T-helper 17 cell (primary cell): ENCODE data around the gene SH3D21. TPM values are rescaled to one million over a fixed set of nuclear protein-coding genes. Genes with fewer than 3 reads are reported as not detected.

ENCODE experiments used
- ATAC-seq: fragments of 150-1000 bp; cut with Tn5 transposase; 2 replicates; pipeline ENCODE4 v1.10.0; 2021; ENCODE audit warnings: mild to moderate bottlenecking, moderate library complexity
- DNase-seq, 3 donors: peaks; one replicate each; pipeline versions ENCODE4 v3.0.0 to v3.0.0-alpha.2; 2020 to 2021
- H3K9me3 ChIP-seq: one replicate; pipeline ENCODE4 v1.7.0; 2013; ENCODE audit warnings: low read length, mild to moderate bottlenecking; ENCODE audit not compliant: control insufficient read depth, poor library complexity, severe bottlenecking
- H3K27ac Mint-ChIP-seq: one replicate; pipeline ENCODE4 v1.8.0; 2022; ENCODE audit warnings: mild to moderate bottlenecking, moderate library complexity, mixed read lengths
- H3K27me3 Mint-ChIP-seq: one replicate; pipeline ENCODE4 v1.8.0; 2022; ENCODE audit warnings: mixed read lengths
- H3K36me3 Mint-ChIP-seq: one replicate; pipeline ENCODE4 v1.8.0; 2022; ENCODE audit warnings: low read depth, mixed read lengths
- H3K4me1 Mint-ChIP-seq: one replicate; pipeline ENCODE4 v1.8.0; 2022; ENCODE audit warnings: mild to moderate bottlenecking, mixed read lengths
- H3K4me3 Mint-ChIP-seq: one replicate; pipeline ENCODE4 v1.8.0; 2022; ENCODE audit warnings: mild to moderate bottlenecking, moderate library complexity, mixed read lengths
- total RNA-seq, 4 donors: library from RNA in 2 of 4; stranded (reverse) in 2 of 4; gene quantifications; one replicate each; pipeline ENCODE4 v1.2.3 and lab custom pipeline; 2022 to 2026

SH3D21 gene
- total RNA-seq, 2 donors from 2014 or later: 1.4 to 1.9 TPM

GRCh38 chr1:36327421-36328087, 21.4 kb downstream of the SH3D21 start:
- no peaks in the 10 kb centered on the region for H3K9me3 ChIP-seq
- H3K4me3 Mint-ChIP-seq: no peak overlapping the region
- no peaks in the 10 kb centered on the region for H3K36me3 Mint-ChIP-seq
- H3K27me3 Mint-ChIP-seq: no peaks in the 10 kb centered on the region
- ATAC-seq (no peak), DNase-seq (no peak)
- H3K27ac Mint-ChIP-seq: peak overlapping the region; percentile 70
- peaks cover 31% of the 10 kb centered on the region for H3K4me1 Mint-ChIP-seq

DNA sequence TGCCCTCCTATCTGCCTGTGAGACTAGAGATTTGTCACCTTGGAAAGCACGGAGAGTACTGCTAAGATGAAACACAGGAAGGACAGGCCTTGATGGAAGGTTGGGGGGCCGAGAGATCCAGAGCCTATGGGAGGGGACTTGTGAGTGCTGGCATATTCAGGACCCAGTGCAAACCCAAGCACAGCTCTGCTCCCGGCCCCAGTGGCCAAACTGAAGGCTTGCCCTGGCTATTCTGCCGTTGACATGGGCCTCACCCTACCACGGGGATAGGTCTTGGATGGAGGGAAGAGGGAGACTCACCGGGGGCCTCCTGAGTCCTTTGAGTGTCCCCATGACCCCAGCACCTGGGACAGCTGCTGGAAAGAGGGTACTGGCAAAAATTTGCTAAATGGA, 21.9 kb downstream of the SH3D21 start:
- ATAC-seq: no peak
- Mint-ChIP-seq H3K27ac (peak overlapping the region; percentile 70), H3K36me3 (no peaks in the 10 kb centered on the region), H3K4me3 (no peak overlapping the region), H3K4me1 (peaks cover 28% of the 10 kb centered on the region), H3K27me3 (no peaks in the 10 kb centered on the region)
- DNase-seq: no peak
- no peaks in the 10 kb centered on the region for H3K9me3 ChIP-seq

- H3K27ac Mint-ChIP-seq: no peak overlapping the region
- H3K9me3 ChIP-seq: no peaks in the 10 kb centered on the region
- H3K4me3 Mint-ChIP-seq: no peak overlapping the region
- DNase-seq: no peak
- H3K36me3 Mint-ChIP-seq: no peaks in the 10 kb centered on the region
- no peaks in the 10 kb centered on the region for H3K27me3 Mint-ChIP-seq
- H3K4me1 Mint-ChIP-seq: peaks cover 28% of the 10 kb centered on the region
- ATAC-seq: no peak
Measured at GRCh38 chr1:36328713-36329112, 22.5 kb downstream of the SH3D21 start.

- H3K9me3 ChIP-seq: no peaks in the 10 kb centered on the region
- Mint-ChIP-seq H3K27me3 (no peaks in the 10 kb centered on the region), H3K4me1 (peaks cover 21% of the 10 kb centered on the region), H3K36me3 (no peaks in the 10 kb centered on the region), H3K27ac (no peak overlapping the region), H3K4me3 (peak overlapping the region; percentile 63)
- DNase-seq (no peak), ATAC-seq (no peak)
Measured at GRCh38 chr1:36329817-36330216, 23.6 kb downstream of the SH3D21 start.

DNA sequence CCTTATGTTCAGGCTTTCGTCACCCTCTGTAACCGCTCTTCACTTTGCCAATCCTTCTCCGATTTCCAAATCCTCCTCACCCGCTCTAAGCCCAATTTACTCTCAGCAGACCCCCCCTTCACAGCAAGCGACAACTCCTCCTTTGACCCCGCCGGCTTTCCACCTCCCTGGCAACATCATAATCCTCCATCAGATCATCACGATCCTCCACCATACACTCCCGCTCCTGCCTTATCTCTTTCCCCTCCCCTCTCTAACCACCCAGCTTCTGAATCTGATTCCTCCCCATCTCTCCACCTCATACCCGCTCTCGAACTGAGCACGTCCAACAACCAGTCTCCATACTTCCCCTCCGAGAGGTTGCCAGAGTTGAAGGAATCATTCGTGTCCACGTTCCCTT, 24.8 kb downstream of the SH3D21 start:
- no peaks in the 10 kb centered on the region for H3K9me3 ChIP-seq
- Mint-ChIP-seq H3K27me3 (no peaks in the 10 kb centered on the region), H3K4me1 (peaks cover 21% of the 10 kb centered on the region), H3K4me3 (no peak overlapping the region), H3K36me3 (no peaks in the 10 kb centered on the region), H3K27ac (peak overlapping the region; percentile 12)
- no peak for DNase-seq
- ATAC-seq: no peak

GRCh38 chr1:36337830-36338229, 31.7 kb downstream of the SH3D21 start:
- H3K4me3 Mint-ChIP-seq: no peak overlapping the region
- H3K36me3 Mint-ChIP-seq: peaks cover 5% of the 10 kb centered on the region
- H3K27me3 Mint-ChIP-seq: no peaks in the 10 kb centered on the region
- peaks cover 25% of the 10 kb centered on the region for H3K4me1 Mint-ChIP-seq
- H3K27ac Mint-ChIP-seq: peak overlapping the region; percentile 39
- DNase-seq (no peak), ATAC-seq (no peak)
- H3K9me3 ChIP-seq: no peaks in the 10 kb centered on the region

- H3K9me3 ChIP-seq: no peaks in the 10 kb centered on the region
- no peak overlapping the region for H3K4me3 Mint-ChIP-seq
- H3K4me1 Mint-ChIP-seq: peaks cover 25% of the 10 kb centered on the region
- H3K27ac Mint-ChIP-seq: no peak overlapping the region
- no peaks in the 10 kb centered on the region for H3K27me3 Mint-ChIP-seq
- ATAC-seq (no peak), DNase-seq (no peak)
- H3K36me3 Mint-ChIP-seq: peaks cover 5% of the 10 kb centered on the region
Measured at GRCh38 chr1:36339215-36339614, 33.0 kb downstream of the SH3D21 start.

DNA sequence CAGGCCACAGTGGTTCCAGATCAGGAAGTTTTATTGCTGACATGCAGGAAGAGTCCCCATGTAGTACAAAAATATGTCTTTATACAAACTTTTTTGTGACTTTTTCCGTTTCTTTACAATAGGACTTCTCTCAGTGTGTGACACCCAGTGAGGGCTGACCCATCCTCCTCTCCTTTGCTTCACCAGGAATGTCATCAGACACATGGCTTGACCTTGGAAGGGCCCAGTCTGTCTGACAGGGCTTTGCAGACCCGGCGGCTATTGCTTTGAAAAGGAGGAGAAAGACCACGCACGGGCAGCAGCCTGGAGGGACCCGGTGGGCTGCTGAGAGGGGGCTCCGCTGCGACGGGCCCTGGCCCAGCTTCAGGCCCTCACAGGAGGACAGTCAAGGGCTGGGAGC, 33.4 kb downstream of the SH3D21 start:
- peaks cover 7% of the 10 kb centered on the region for H3K36me3 Mint-ChIP-seq

DNA sequence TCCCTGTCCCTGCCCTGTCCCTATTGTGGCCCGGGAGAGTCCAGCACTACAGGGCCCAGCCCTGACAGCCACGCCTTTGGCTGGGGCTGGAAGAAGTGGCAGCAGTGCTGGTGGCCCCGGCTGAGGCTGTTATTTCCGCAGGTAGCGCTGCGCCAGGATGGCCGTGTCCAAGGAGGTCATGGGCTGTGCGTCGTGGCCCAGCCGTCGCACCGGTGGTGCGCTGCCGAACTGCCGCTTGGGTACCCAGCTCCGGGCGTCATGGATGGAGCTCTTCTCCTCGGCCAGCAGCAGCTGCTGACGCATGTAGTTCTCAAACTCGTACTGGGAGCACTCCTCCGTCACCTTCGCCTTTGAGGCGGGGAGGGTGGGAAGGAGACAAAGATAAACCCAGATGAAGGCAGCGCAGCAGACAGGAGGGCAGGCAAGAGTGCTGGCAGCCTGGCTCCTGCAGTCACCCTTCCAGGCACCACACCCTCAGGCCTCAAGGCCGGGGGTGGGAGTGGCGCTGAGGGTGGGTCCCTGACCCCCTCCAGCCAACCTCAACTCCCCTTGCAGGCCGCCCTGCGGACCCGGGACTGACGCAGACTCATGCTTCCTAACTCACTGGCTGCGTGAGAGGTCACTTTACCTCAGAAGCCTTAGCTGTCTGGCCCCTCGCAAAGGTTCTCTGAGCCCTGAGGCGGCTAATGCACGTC, 35.6 kb downstream of the SH3D21 start:
- ATAC-seq: no peak
- H3K4me1 Mint-ChIP-seq: peaks cover 25% of the 10 kb centered on the region
- H3K4me3 Mint-ChIP-seq: no peak overlapping the region

More for the DNA sequence above, 33.4 kb downstream of the SH3D21 start:
- no peak overlapping the region for H3K4me3 Mint-ChIP-seq
- DNase-seq (no peak), ATAC-seq (no peak)
- H3K27me3 Mint-ChIP-seq: no peaks in the 10 kb centered on the region
- peaks cover 25% of the 10 kb centered on the region for H3K4me1 Mint-ChIP-seq
- no peaks in the 10 kb centered on the region for H3K9me3 ChIP-seq
- H3K27ac Mint-ChIP-seq: no peak overlapping the region

GRCh38 chr1:36342426-36343185, 36.4 kb downstream of the SH3D21 start:
- H3K4me1 Mint-ChIP-seq: peaks cover 26% of the 10 kb centered on the region
- no peaks in the 10 kb centered on the region for H3K9me3 ChIP-seq
- peak overlapping the region; percentile 19 for H3K27ac Mint-ChIP-seq
- H3K36me3 Mint-ChIP-seq: peaks cover 7% of the 10 kb centered on the region
- H3K4me3 Mint-ChIP-seq: no peak overlapping the region
- ATAC-seq (peak; percentile 89), DNase-seq (peak; percentile 40 to 59 (median 42))
- H3K27me3 Mint-ChIP-seq: no peaks in the 10 kb centered on the region

More for the DNA sequence above, 35.6 kb downstream of the SH3D21 start:
- Mint-ChIP-seq H3K27me3 (no peaks in the 10 kb centered on the region), H3K27ac (no peak overlapping the region), H3K36me3 (peaks cover 7% of the 10 kb centered on the region)
- H3K9me3 ChIP-seq: no peaks in the 10 kb centered on the region
- DNase-seq: no peak

DNA sequence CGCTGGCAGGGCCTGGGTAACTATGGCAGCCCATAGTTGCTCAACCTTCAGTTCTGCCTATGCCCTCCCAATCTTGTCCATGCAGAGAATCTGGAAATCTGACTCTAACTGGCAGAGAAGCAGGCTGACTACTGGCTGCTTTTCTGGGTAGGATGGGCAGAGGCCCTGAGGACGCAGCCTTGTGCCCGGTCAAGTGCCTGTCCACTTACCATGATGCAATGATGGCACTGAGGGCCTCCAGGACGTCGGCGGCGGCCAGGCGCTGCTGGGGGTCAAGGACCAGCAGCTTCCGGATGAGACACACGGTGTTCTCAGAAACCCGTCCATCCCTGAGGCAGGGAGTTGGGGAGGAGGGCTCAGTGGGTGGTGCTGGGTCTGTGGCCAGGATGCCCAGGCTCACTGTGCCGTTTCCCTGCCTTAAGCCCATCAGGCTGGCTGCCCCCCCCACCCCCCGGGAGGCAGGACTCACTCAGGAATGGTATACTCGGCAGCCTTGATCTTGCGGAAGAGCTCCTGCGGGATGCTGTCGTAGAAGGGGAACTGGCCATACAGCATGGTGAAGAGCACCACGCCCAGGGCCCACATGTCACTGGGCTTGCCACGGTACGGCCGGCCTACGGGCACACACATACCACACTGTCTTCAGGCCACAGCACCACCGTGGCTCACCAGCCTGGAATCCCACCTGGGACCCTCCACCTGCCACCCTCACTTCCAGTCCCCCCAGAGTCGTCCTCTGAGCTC, 37.7 kb downstream of the SH3D21 start:
- H3K27me3 Mint-ChIP-seq: no peaks in the 10 kb centered on the region
- H3K36me3 Mint-ChIP-seq: peaks cover 11% of the 10 kb centered on the region
- peaks cover 22% of the 10 kb centered on the region for H3K4me1 Mint-ChIP-seq
- DNase-seq: no peak
- H3K9me3 ChIP-seq: no peaks in the 10 kb centered on the region
- no peak for ATAC-seq
- peak overlapping the region; percentile 19 for H3K27ac Mint-ChIP-seq
- no peak overlapping the region for H3K4me3 Mint-ChIP-seq

DNA sequence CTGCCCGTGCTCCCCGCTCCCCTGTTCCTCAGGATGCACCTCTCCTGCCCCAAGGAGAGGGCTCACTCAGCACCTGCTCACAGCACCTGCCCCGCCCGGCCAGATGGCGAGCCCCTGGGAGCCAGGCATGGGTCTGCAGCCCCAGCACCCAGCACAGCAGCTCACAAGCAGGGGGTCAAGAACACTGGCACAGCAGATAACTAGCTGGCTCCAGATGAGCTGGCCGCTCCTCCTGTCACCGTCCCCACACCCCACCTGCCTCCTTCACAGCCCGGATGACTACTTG, 38.2 kb downstream of the SH3D21 start:
- Mint-ChIP-seq H3K4me1 (peaks cover 17% of the 10 kb centered on the region), H3K4me3 (no peak overlapping the region), H3K36me3 (peaks cover 11% of the 10 kb centered on the region), H3K27me3 (no peaks in the 10 kb centered on the region), H3K27ac (no peak overlapping the region)
- ATAC-seq: no peak
- DNase-seq: no peak
- H3K9me3 ChIP-seq: no peaks in the 10 kb centered on the region

DNA sequence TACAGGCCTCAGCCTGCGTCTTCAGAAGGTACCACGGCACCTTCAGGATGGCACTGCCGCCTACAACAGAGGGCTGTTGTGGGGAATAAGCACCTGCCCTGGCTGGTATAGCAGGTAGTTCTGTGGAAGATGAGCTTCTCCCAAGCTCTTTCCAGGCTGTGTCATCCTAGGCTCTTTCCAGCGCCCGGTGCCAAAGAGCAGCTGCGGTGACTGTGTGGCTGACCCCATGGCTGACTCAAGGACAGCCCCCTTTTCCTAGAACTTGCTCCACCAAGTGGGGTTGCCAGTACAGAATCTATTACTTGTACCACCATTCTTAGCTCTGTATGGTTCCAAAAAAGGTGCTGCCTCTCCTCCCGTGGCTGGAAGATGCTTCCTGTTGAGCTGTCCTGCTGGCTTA, 39.2 kb downstream of the SH3D21 start:
- Mint-ChIP-seq H3K27ac (no peak overlapping the region), H3K36me3 (peaks cover 11% of the 10 kb centered on the region), H3K27me3 (no peaks in the 10 kb centered on the region), H3K4me1 (peaks cover 16% of the 10 kb centered on the region), H3K4me3 (no peak overlapping the region)
- ATAC-seq: no peak
- H3K9me3 ChIP-seq: no peaks in the 10 kb centered on the region
- no peak for DNase-seq
